Naive thymus-derived CD4-positive, alpha-beta T cell (primary cell): Measurements from ENCODE around the gene GJB5. TPM values are rescaled to one million over a fixed set of nuclear protein-coding genes. Genes with fewer than 3 reads are reported as not detected.

Experiments used
- ATAC-seq: fragments of 150-1000 bp; cut with Tn5 transposase; 2 replicates; pipeline ENCODE4 v1.10.0; 2021; ENCODE audit warnings: mild to moderate bottlenecking, moderate library complexity
- CTCF ChIA-PET: fragments of 350-600 bp; sonication (Branson Sonifier 250); formaldehyde crosslinking; loops from one replicate; lab custom pipeline; 2021; ENCODE audit warnings: antibody characterized with exemption; lab: Charles Lee
- POLR2A ChIA-PET: fragments of 350-600 bp; sonication (Branson Sonifier 250); formaldehyde crosslinking; loops from one replicate; lab custom pipeline; 2021; ENCODE audit warnings: antibody characterized with exemption, inconsistent platforms; lab: Charles Lee
- DNase-seq, 9 donors: peaks; one replicate each; pipeline versions ENCODE4 v3.0.0 to v3.0.0-alpha.2; 2020 to 2022; ENCODE audit warnings: mixed read lengths in 1 of 9
- H3K27ac ChIP-seq: one replicate; pipeline ENCODE4 v1.7.0; 2013; ENCODE audit warnings: mild to moderate bottlenecking, low read depth, low read length, moderate library complexity
- H3K27me3 ChIP-seq, 2 donors: one replicate each; pipeline ENCODE4 v1.7.0; 2013; ENCODE audit warnings: low read length in 2 of 2, mild to moderate bottlenecking in 2 of 2, moderate library complexity in 2 of 2; ENCODE audit not compliant: control insufficient read depth in 2 of 2, insufficient read depth in 2 of 2
- H3K36me3 ChIP-seq, 3 experiments: 1 replicate in 2 of 3; 2 replicates in 1 of 3; pipeline ENCODE4 v1.7.0; 2013; ENCODE audit warnings: low read length in 3 of 3, mild to moderate bottlenecking in 3 of 3, moderate library complexity in 1 of 3; ENCODE audit not compliant: insufficient read depth in 3 of 3, control insufficient read depth in 2 of 3
- H3K4me1 ChIP-seq, 2 donors: one replicate each; pipeline ENCODE4 v1.7.0; 2013; ENCODE audit warnings: low read length in 2 of 2, mild to moderate bottlenecking in 2 of 2, moderate library complexity in 1 of 2; ENCODE audit not compliant: control insufficient read depth in 2 of 2, insufficient read depth in 2 of 2
- H3K4me3 ChIP-seq: 2 replicates; pipeline ENCODE4 v1.7.0; 2013; ENCODE audit warnings: mild to moderate bottlenecking, low read length
- H3K9me3 ChIP-seq, 3 experiments: 1 replicate in 2 of 3; 2 replicates in 1 of 3; pipeline ENCODE4 v1.7.0; 2013; ENCODE audit warnings: low read length in 3 of 3; ENCODE audit not compliant: control insufficient read depth in 2 of 3
- H3K27ac Mint-ChIP-seq, 9 donors: one replicate each; pipeline ENCODE4 v1.8.0; 2020 to 2022; ENCODE audit warnings: mixed read lengths in 9 of 9, mild to moderate bottlenecking in 8 of 9, moderate library complexity in 5 of 9, inconsistent platforms in 2 of 9
- H3K27me3 Mint-ChIP-seq, 5 donors: one replicate each; pipeline ENCODE4 v1.8.0; 2021 to 2022; ENCODE audit warnings: mixed read lengths in 5 of 5, mild to moderate bottlenecking in 1 of 5
- H3K36me3 Mint-ChIP-seq, 5 donors: one replicate each; pipeline ENCODE4 v1.8.0; 2020 to 2022; ENCODE audit warnings: mixed read lengths in 5 of 5, mild to moderate bottlenecking in 3 of 5, inconsistent platforms in 1 of 5
- H3K4me1 Mint-ChIP-seq, 7 donors: one replicate each; pipeline ENCODE4 v1.8.0; 2020 to 2022; ENCODE audit warnings: mixed read lengths in 7 of 7, mild to moderate bottlenecking in 3 of 7, inconsistent platforms in 1 of 7
- H3K4me3 Mint-ChIP-seq, 10 donors: one replicate each; pipeline ENCODE4 v1.8.0; 2020 to 2022; ENCODE audit warnings: mild to moderate bottlenecking in 10 of 10, mixed read lengths in 10 of 10, moderate library complexity in 6 of 10, inconsistent platforms in 2 of 10
- H3K9me3 Mint-ChIP-seq, 11 donors: one replicate each; pipeline ENCODE4 v1.8.0; 2020 to 2022; ENCODE audit warnings: mixed read lengths in 11 of 11, mild to moderate bottlenecking in 4 of 11, inconsistent platforms in 1 of 11, moderate library complexity in 1 of 11
- intact Hi-C, 2 donors: fragments of 100-400 bp; cut with micrococcal nuclease; formaldehyde crosslinking; loops; one replicate each; pipeline ENCODE4 v1.15.1; 2023
- polyA plus RNA-seq, 2 donors: library from polyadenylated mRNA; unstranded; fragments of 300-500 nt; fragmentation: Illumina TruSeq; gene quantifications; one replicate each; pipeline ENCODE4 v1.2.3, GENCODE V29; 2021
- total RNA-seq, 6 experiments: library from RNA in 5 of 6; stranded (reverse) in 5 of 6; gene quantifications; 1 replicate in 5 of 6; 2 replicates in 1 of 6; pipeline ENCODE4 v1.2.3 and lab custom pipeline; 2021 to 2026

GJB5 gene
- total and polyA plus RNA-seq, 7 experiments from 2014 or later = not detected

- no peak for ATAC-seq
- H3K4me1 Mint-ChIP-seq = peaks cover 0 to 11% (median 0%) of the 10 kb centered on the region in 7 donors
- H3K9me3 ChIP-seq = no peaks in the 10 kb centered on the region
- H3K27me3 Mint-ChIP-seq = peaks cover 54 to 75% (median 61%) of the 10 kb centered on the region in 5 donors
- no peak overlapping the region for H3K27ac ChIP-seq
- POLR2A ChIA-PET = no interaction called here
- H3K27me3 ChIP-seq = no peaks in the 10 kb centered on the region
- H3K9me3 Mint-ChIP-seq = no peaks in the 10 kb centered on the region
- DNase-seq = no peak
- H3K4me3 Mint-ChIP-seq = peak overlapping the region in 6 of 10 donors; percentile 5 to 39 (median 26)
- CTCF ChIA-PET = interaction anchor here (0.7 kb wide), 1 partner anchor 1751 kb away, joined by 3 read pairs; no protein-coding TSS in a partner anchor
- intact Hi-C loops = no loop called here
- H3K4me1 ChIP-seq = no peaks in the 10 kb centered on the region
- H3K36me3 Mint-ChIP-seq = no peaks in the 10 kb centered on the region
- no peak overlapping the region for H3K27ac Mint-ChIP-seq
- H3K36me3 ChIP-seq = no peaks in the 10 kb centered on the region
- no peak overlapping the region for H3K4me3 ChIP-seq
Observed at GRCh38 chr1:34781844-34782391, 27.1 kb downstream of the GJB5 start.

GRCh38 chr1:34784751-34785221 is 29.9 kb downstream of the GJB5 start:
- Mint-ChIP-seq H3K4me3 (peak overlapping the region in 1 of 10 donors; percentile 11), H3K4me1 (peaks cover 0 to 11% (median 0%) of the 10 kb centered on the region in 7 donors), H3K36me3 (no peaks in the 10 kb centered on the region), H3K9me3 (no peaks in the 10 kb centered on the region), H3K27ac (no peak overlapping the region), H3K27me3 (peaks cover 33 to 57% (median 41%) of the 10 kb centered on the region in 5 donors)
- no peaks in the 10 kb centered on the region for H3K9me3 ChIP-seq
- H3K4me1 ChIP-seq = no peaks in the 10 kb centered on the region
- H3K4me3 ChIP-seq = no peak overlapping the region
- intact Hi-C loops = loop anchor here in 1 of 2 donors (5.0 kb wide), 1 partner anchor 203 kb away; the partner anchor contains the start of gene TMEM35B
- ATAC-seq (no peak), DNase-seq (no peak)
- ChIA-PET CTCF (interaction anchor here (0.6 kb wide), 1 partner anchor 963 kb away, joined by 3 read pairs; no protein-coding TSS in a partner anchor), POLR2A (no interaction called here)
- no peaks in the 10 kb centered on the region for H3K36me3 ChIP-seq
- no peak overlapping the region for H3K27ac ChIP-seq
- no peaks in the 10 kb centered on the region for H3K27me3 ChIP-seq

- Histone ChIP-seq H3K4me3 (no peak overlapping the region), H3K4me1 (no peaks in the 10 kb centered on the region), H3K27me3 (no peaks in the 10 kb centered on the region), H3K36me3 (no peaks in the 10 kb centered on the region), H3K27ac (no peak overlapping the region), H3K9me3 (no peaks in the 10 kb centered on the region)
- Mint-ChIP-seq H3K27ac (no peak overlapping the region), H3K27me3 (peaks cover 27 to 59% (median 37%) of the 10 kb centered on the region in 5 donors), H3K9me3 (peaks cover 0 to under 1% (median 0%) of the 10 kb centered on the region in 11 donors), H3K4me3 (peak overlapping the region in 1 of 10 donors; percentile 11), H3K4me1 (peaks cover 0 to 11% (median 0%) of the 10 kb centered on the region in 7 donors), H3K36me3 (no peaks in the 10 kb centered on the region)
- intact Hi-C loops = loop anchor here in 1 of 2 donors (5.0 kb wide), 1 partner anchor 202 kb away; the partner anchor contains the start of gene TMEM35B
- CTCF ChIA-PET = interaction anchor here (0.6 kb wide), 1 partner anchor 962 kb away, joined by 3 read pairs; no protein-coding TSS in a partner anchor
- POLR2A ChIA-PET = no interaction called here
- ATAC-seq (no peak), DNase-seq (no peak)
Observed at GRCh38 chr1:34785231-34785874, 30.5 kb downstream of the GJB5 start.

- no peak overlapping the region for H3K4me3 ChIP-seq
- H3K27me3 Mint-ChIP-seq = peaks cover 22 to 53% (median 39%) of the 10 kb centered on the region in 5 donors
- ATAC-seq (no peak), DNase-seq (no peak)
- peaks cover 0 to 2% (median 0%) of the 10 kb centered on the region in 11 donors for H3K9me3 Mint-ChIP-seq
- peaks cover 0 to 14% (median 0%) of the 10 kb centered on the region in 7 donors for H3K4me1 Mint-ChIP-seq
- intact Hi-C loops = loop anchor here (1.0 to 5.0 kb wide), 3 partner anchors 66 to 201 kb away; partner anchors contain the start of gene TMEM35B (in 1 of the 2)
- CTCF ChIA-PET = interaction anchor here (1.1 to 1.4 kb wide), 4 partner anchors 12 to 83 kb away, joined by 3 to 5 read pairs (median 4); no protein-coding TSS in a partner anchor
- H3K4me1 ChIP-seq = no peaks in the 10 kb centered on the region
- no peaks in the 10 kb centered on the region for H3K36me3 Mint-ChIP-seq
- H3K27ac ChIP-seq = no peak overlapping the region
- H3K27ac Mint-ChIP-seq = no peak overlapping the region
- POLR2A ChIA-PET = no interaction called here
- no peak overlapping the region for H3K4me3 Mint-ChIP-seq
- H3K36me3 ChIP-seq = no peaks in the 10 kb centered on the region
- H3K27me3 ChIP-seq = no peaks in the 10 kb centered on the region
- no peaks in the 10 kb centered on the region for H3K9me3 ChIP-seq
Observed at GRCh38 chr1:34785875-34786470, 31.1 kb downstream of the GJB5 start.

- DNase-seq (peak; percentile 28 to 59 (median 47)), ATAC-seq (peak; percentile 88)
- CTCF ChIA-PET = interaction anchor here (0.6 to 1.4 kb wide), 5 partner anchors 11 to 516 kb away, joined by 3 to 5 read pairs (median 4); no protein-coding TSS in a partner anchor
- Histone ChIP-seq H3K27me3 (no peaks in the 10 kb centered on the region), H3K9me3 (no peaks in the 10 kb centered on the region), H3K4me1 (no peaks in the 10 kb centered on the region), H3K4me3 (no peak overlapping the region), H3K36me3 (no peaks in the 10 kb centered on the region), H3K27ac (no peak overlapping the region)
- POLR2A ChIA-PET = no interaction called here
- Mint-ChIP-seq H3K27ac (no peak overlapping the region), H3K27me3 (peaks cover 19 to 54% (median 43%) of the 10 kb centered on the region in 5 donors), H3K4me3 (no peak overlapping the region), H3K36me3 (no peaks in the 10 kb centered on the region), H3K9me3 (peaks cover 0 to 2% (median 0%) of the 10 kb centered on the region in 11 donors), H3K4me1 (peaks cover 0 to 14% (median 3%) of the 10 kb centered on the region in 7 donors)
- intact Hi-C loops = loop anchor here (1.0 to 5.0 kb wide), 3 partner anchors 66 to 201 kb away; partner anchors contain the start of gene TMEM35B (in 1 of the 2)
Observed at GRCh38 chr1:34786521-34787325, 31.9 kb downstream of the GJB5 start.
